ENCODE measurements around the gene RSU1.
"Not testable (repeated sequence)": the region's sequence is repeated elsewhere in the genome, so short reads cannot be mapped to it uniquely, and the experiment has no call there.

The RSU1 gene

GRCh38 chr10:16817125-16818019, at the start of gene RSU1:
Gene RSU1 (minus strand): TSS chr10:16817424. CDS start chr10:16817081, 343 bp downstream.
- peak; percentile 100 for DNase-seq (ENCODE audit: low read depth)

GRCh38 chr10:16866541-16867275, 49.5 kb upstream of the RSU1 start:
- no peak for DNase-seq (ENCODE audit: low read depth)

GRCh38 chr10:16865766-16866165, 48.5 kb upstream of the RSU1 start:
- no peak for DNase-seq (ENCODE audit: low read depth)

GRCh38 chr10:16863766-16864165, 46.5 kb upstream of the RSU1 start:
- DNase-seq (ENCODE audit: low read depth) = no peak

- DNase-seq (ENCODE audit: low read depth) = no peak
Observed at GRCh38 chr10:16857419-16857818, 40.2 kb upstream of the RSU1 start.

GRCh38 chr10:16856567-16856966, 39.3 kb upstream of the RSU1 start:
- DNase-seq (ENCODE audit: low read depth) = no peak

GRCh38 chr10:16856092-16856491, 38.9 kb upstream of the RSU1 start:
- no peak for DNase-seq (ENCODE audit: low read depth)

GRCh38 chr10:16854623-16855022, 37.4 kb upstream of the RSU1 start:
- no peak for DNase-seq (ENCODE audit: low read depth)

GRCh38 chr10:16853809-16854208, 36.6 kb upstream of the RSU1 start:
- no peak for DNase-seq (ENCODE audit: low read depth)

- DNase-seq (ENCODE audit: low read depth) = no peak
Observed at GRCh38 chr10:16853201-16853600, 36.0 kb upstream of the RSU1 start.

- no peak for DNase-seq (ENCODE audit: low read depth)
Observed at GRCh38 chr10:16852624-16853023, 35.4 kb upstream of the RSU1 start.

- DNase-seq (ENCODE audit: low read depth) = no peak
Observed at GRCh38 chr10:16848562-16849154, 31.4 kb upstream of the RSU1 start.

- DNase-seq (ENCODE audit: low read depth) = peak; percentile 65
Observed at GRCh38 chr10:16847644-16848043, 30.4 kb upstream of the RSU1 start.

GRCh38 chr10:16845248-16845647, 28.0 kb upstream of the RSU1 start:
- no peak for DNase-seq (ENCODE audit: low read depth)

GRCh38 chr10:16843252-16843870, 26.1 kb upstream of the RSU1 start:
- peak; percentile 78 for DNase-seq (ENCODE audit: low read depth)

GRCh38 chr10:16835228-16835627, 18.0 kb upstream of the RSU1 start:
- DNase-seq (ENCODE audit: low read depth) = no peak

GRCh38 chr10:16832351-16833080, 15.3 kb upstream of the RSU1 start:
- peak; percentile 91 for DNase-seq (ENCODE audit: low read depth)

- peak; percentile 63 for DNase-seq (ENCODE audit: low read depth)
Observed at GRCh38 chr10:16828701-16829175, 11.5 kb upstream of the RSU1 start.

GRCh38 chr10:16828114-16828568, 10.9 kb upstream of the RSU1 start:
- DNase-seq (ENCODE audit: low read depth) = peak; percentile 72

GRCh38 chr10:16827474-16827873, 10.2 kb upstream of the RSU1 start:
- not testable (repeated sequence) for DNase-seq (ENCODE audit: low read depth)

- no peak for DNase-seq (ENCODE audit: low read depth)
Observed at GRCh38 chr10:16822726-16823360, 5.6 kb upstream of the RSU1 start.

Measured in stromal cell of bone marrow (primary cell).